ENCODE measurements around the gene SETD7.

The SETD7 gene

DNA sequence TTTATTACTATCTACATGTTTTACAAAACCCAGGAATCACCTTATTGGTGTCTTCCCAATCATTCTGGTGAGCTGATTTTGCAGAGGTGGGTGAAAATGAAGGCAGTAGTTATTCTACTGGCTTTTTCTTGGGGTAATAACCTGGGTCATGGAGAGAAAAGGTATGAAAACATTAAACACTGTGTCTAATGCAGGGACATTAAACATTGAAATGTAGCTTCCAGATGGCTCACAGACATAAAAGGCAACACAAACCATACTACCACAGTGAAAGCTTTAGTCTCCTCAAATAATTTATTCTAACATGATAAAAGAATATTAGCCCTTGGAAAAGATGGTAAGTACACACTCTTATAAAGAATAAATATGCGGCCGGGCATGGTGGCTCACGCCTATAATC, 8.0 kb downstream of the SETD7 start:
- DNase-seq = no peak

- DNase-seq = no peak
Measured at GRCh38 chr4:139540632-139541031, 15.4 kb downstream of the SETD7 start.

DNA sequence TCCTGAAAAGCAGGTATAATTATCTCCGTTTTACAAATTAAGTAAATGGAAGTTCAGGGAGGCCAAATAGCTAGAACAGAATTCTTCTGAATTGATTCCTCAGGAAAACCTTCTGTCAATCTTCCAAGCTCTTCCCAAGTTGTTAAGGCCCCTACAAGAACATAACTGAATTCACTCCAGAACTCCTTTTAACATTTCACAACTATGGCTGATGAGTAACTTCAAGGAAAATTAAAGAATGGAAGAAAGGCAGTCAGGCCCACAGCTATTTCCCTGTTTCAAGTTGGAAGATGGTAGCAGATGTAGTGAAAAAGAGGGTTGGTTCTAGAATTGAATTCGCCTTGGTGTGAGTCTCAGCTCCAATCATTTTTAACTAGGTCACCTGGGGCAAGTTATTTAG, 15.9 kb downstream of the SETD7 start:
- DNase-seq = no peak

- no peak for DNase-seq
Measured at GRCh38 chr4:139537292-139537691, 18.7 kb downstream of the SETD7 start.

- no peak for DNase-seq
Measured at GRCh38 chr4:139535871-139536234, 20.2 kb downstream of the SETD7 start.

- no peak for DNase-seq
Measured at GRCh38 chr4:139535228-139535870, 20.7 kb downstream of the SETD7 start.

DNA sequence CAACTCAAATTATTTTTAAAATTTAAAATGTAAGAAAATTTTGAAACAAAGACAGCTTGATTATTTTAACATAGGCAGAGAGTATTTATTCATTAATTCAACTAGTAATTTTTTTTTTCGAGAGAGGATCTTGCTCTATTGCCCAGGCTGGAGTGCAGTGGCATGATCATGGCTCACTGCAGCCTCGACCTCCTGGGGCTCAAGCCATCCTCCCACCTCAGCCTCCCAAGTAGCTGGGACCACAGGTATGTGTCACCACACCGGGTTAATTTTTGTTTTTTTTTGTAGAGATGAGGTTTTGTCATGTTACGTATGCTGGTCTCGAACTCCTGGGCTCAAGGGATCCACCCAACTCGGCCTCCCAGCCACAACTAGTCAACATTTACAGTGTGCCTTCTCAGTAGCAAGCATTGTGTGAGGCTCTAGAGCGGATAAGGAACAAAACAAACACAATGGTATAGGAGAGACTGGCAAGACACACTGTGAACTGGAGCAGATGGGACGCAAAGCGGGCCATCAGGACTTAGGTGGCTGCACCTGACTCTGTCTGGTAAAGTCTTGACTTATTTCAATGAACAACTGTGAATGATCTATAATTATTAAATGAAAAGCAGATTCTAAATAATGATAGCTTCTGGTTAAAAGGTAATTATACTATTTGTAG, 21.6 kb downstream of the SETD7 start:
- no peak for DNase-seq

DNA sequence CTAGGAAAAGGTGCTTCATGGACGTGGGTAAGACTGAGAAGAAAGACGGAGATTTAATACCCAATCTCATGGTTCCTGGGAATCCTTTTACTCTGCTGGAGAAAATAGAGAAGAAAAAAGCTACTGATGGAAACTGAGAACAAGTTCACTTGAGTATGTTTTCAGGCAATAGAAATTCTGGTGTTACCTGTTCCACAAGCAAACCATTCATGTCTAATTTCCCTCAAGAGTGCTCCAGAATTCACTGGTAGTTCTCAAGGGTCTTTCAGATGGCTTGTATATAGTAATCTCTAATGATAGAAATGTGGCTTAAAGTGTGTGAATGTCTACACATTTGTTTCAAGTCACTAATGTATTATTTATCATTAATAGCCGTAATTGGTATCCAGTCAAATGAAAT, 22.5 kb downstream of the SETD7 start:
- no peak for DNase-seq

GRCh38 chr4:139532947-139533346, 23.1 kb downstream of the SETD7 start:
- no peak for DNase-seq

DNA sequence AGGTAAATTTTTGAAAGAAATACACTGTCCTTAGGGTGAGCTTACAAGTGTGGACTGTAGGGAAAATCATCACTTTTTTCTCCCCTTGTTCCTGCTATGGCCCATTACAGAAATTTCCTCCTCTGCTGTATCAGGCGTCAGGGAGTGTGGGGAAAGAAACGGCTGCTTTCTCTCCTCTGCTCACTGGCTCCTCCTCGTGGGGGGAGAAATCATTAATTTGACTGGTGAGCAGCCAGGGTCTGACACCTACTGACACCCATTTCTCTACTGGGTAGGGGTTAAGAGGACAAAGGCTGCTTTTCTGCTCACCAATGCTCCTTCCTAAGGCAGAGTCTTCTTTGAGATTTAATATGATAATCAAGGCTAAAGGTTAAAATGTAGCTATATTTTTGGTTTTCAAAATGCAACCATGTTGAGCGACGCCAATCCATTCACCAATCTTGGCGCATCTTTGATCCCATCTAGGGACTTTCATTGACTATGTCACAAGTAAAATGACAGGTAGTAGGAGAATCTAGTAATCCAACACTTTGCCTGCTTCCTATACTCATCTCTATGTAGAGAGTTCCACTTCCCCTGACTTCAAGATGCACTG, 25.1 kb downstream of the SETD7 start:
- DNase-seq = peak; percentile 37

DNA sequence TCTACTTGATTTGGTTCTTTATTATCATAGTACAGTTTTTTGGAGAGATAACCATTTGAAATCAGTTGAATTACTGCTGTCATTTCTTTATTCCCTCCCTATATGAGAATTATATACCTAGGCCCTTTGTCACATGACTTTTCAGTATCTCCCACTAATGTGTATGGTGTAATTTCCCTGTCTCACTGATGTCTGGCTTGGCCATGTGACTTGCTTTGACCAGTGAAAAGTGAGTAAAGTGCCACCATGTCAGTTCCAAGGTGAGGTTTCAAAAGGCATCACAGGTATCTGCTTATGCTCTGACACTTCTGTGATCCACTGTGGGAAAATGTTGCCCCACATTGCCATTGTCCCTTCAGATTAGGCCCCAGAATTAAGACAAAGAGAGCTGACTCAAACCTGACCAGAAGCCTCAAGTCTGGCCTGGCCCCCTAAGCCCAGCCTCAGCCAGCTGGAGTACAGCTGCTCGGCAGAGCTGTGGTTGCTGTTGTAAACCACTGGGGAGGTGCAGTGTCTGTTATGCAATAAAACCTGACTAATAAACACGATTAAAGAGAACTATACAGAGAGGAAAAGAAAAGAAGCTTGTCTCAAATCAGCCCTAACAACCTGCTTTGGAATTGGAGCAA, 27.5 kb downstream of the SETD7 start:
- DNase-seq = no peak

DNA sequence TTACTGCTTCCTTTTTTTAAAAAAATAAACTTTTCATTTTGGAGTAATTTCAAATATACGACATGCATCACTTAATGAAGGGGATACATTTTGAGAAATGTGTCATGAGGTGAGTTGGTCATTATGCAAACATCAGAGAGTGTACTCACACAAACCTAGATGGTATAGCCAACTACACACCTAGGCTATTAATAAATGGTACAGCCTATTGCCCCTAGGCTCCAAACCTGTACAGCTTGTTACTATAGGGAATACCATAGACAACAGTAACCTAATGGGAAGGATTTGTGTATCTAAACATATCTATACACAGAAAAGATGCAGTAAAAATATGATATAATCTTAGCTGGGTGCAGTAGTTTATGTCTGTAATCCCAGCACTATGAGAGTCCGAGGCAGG, 29.1 kb downstream of the SETD7 start:
- DNase-seq = no peak

GRCh38 chr4:139525414-139525813, 30.6 kb downstream of the SETD7 start:
- DNase-seq = no peak

GRCh38 chr4:139524062-139524631, 31.9 kb downstream of the SETD7 start:
- DNase-seq = no peak

DNA sequence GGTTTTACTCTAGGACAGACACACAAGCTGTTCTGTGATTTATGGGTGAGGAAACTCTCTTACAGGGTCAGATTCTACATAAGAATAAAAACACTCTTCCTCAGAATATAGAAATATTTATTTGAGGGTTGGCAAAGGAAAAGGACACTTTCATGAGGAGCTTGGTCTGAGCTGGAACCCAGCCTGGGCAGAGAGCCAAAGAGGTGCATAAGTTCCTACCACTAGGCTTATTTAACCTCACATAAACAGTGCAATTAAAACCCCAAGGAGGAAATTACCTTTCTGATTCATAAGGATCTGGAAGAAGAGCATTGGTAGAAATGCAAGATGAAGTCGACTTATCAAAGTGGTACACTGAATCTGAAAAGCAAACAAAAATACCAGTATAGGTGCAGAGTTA, 32.9 kb downstream of the SETD7 start:
- DNase-seq = no peak

- no peak for DNase-seq
Measured at GRCh38 chr4:139522457-139522856, 33.6 kb downstream of the SETD7 start.

- no peak for DNase-seq
Measured at GRCh38 chr4:139521754-139522401, 34.1 kb downstream of the SETD7 start.

DNA sequence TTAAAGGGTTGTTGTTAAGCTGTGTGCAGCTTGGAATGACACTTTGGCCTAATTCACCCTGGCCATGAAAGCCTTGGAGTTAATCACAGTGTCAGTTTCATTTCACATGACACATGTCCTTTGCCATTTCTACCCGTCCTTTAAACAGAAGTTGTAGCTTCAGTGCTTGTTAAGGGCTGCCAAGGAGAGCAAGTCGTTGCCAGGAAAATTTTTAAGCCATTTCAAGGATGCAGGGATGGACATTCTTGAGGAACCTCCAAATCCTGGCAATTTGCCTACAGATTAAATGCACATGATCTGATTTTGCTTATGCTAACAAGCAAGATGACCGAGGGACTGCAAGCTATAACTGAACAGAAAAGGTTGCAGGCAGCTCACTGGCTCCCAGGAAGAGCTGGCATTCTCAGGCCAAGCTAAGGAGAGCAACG, 40.5 kb downstream of the SETD7 start:
- no peak for DNase-seq

- no peak for DNase-seq
Measured at GRCh38 chr4:139514382-139515059, 41.5 kb downstream of the SETD7 start.

DNA sequence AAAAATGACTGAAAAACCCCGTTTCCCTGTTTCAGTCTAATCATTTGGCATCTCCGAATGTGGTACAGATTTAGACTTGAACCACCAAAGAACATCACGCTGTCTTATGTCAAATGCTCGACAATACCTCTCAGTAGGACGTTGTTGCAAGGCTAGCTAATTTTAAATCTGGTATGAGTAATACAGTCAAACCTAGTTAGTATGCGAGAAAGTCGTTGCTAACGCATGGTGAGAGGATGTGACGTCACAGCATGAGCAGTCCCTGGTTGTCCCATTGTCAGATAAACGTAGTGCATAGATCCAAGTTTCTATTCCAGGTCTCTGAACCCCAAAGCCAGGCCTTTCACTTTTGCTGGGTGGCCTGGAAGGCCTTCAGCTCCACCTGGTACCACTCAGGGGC, 44.7 kb downstream of the SETD7 start:
- peak; percentile 57 for DNase-seq

DNA sequence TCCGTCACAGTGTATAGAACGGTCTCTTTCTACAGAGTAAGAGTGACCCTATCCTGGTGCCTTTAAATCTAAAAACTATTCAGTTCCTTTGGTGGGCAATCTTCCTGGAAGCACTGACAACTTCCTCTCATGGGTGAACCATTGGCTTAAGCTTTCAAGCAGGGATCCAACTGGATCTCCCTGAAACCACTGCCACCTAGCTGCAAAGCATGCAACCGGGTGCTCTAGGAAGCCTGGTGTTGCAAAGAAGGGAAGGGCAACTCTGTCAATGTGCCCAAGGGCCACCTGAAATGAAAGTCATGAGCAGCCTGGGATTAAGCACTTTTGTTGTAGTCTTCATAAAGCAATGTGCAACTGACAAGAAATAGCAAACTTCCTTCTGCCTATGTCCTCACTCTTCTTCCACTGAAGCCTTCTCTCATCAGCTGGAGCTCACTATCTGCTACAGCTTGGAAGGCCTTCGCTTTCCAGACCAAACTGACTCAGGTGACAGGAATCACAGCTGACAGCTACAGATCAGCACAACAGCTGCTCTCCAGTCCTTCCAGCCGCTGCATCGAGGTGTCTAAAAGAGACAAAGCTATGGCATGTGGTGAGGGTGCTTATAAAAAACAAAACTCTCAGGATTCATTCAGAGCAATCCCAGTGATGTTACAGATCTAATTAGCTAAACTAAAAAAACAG, 46.1 kb downstream of the SETD7 start:
- DNase-seq = no peak
